NT2/D1 (cell line): Measurements from ENCODE around the gene CDNF.
A peak's percentile ranks its signal among the peaks of the same experiment; 100 is the strongest.

Source experiments
- DNase-seq: peaks from one replicate; pipeline ENCODE4 v3.0.0-alpha.2; 2011; ENCODE audit warnings: low read depth, low spot score
- H3K27me3 ChIP-seq: 2 replicates; pipeline ENCODE4 v1.6.0; 2011; ENCODE audit warnings: mild to moderate bottlenecking; ENCODE audit not compliant: insufficient read length, insufficient read depth
- H3K36me3 ChIP-seq: 2 replicates; pipeline ENCODE4 v1.6.1; 2011; ENCODE audit warnings: mild to moderate bottlenecking, low read length, mixed read lengths; ENCODE audit not compliant: insufficient read depth, insufficient read length
- H3K4me1 ChIP-seq: 2 replicates; pipeline ENCODE4 v1.5.1; 2011; ENCODE audit not compliant: insufficient read depth, insufficient read length
- H3K4me3 ChIP-seq: 2 replicates; pipeline ENCODE4 v1.5.1; 2011; ENCODE audit warnings: low read depth; ENCODE audit not compliant: insufficient read length
- H3K9ac ChIP-seq: 2 replicates; pipeline ENCODE4 v1.6.0; 2011; ENCODE audit warnings: low read depth; ENCODE audit not compliant: insufficient read length
- H3K9me3 ChIP-seq: 2 replicates; pipeline ENCODE4 v1.5.1; 2011; ENCODE audit warnings: mild to moderate bottlenecking, low read length; ENCODE audit not compliant: insufficient read depth
- SUZ12 ChIP-seq: IDR thresholded peaks from 2 replicates; pipeline ENCODE4 v1.6.1; 2011; ENCODE audit not compliant: insufficient read length, insufficient read depth; ENCODE audit errors: extremely low read depth
- YY1 ChIP-seq: IDR thresholded peaks from 2 replicates; pipeline ENCODE4 v1.6.1; 2011; ENCODE audit not compliant: insufficient read length, insufficient read depth
- ZNF274 ChIP-seq: IDR thresholded peaks from 2 replicates; pipeline ENCODE4 v1.6.1; 2011; ENCODE audit warnings: mild to moderate bottlenecking, low read depth, low read length

The CDNF gene

GRCh38 chr10:14837003-14837756 lies 657 bp downstream of the CDNF start:
- Histone ChIP-seq H3K36me3 (peaks cover 26% of the 10 kb centered on the region), H3K4me1 (no peaks in the 10 kb centered on the region), H3K4me3 (peak overlapping the region; percentile 98), H3K9me3 (no peaks in the 10 kb centered on the region), H3K27me3 (no peaks in the 10 kb centered on the region), H3K9ac (peak overlapping the region; percentile 77)
- DNase-seq = no peak
- no peak for TF ChIP-seq SUZ12
- no peak for TF ChIP-seq YY1
- no peak for TF ChIP-seq ZNF274

- Histone ChIP-seq H3K9me3 (no peaks in the 10 kb centered on the region), H3K4me3 (no peak overlapping the region), H3K27me3 (no peaks in the 10 kb centered on the region), H3K9ac (no peak overlapping the region), H3K36me3 (peaks cover 17% of the 10 kb centered on the region), H3K4me1 (no peaks in the 10 kb centered on the region)
- DNase-seq = no peak
- TF ChIP-seq ZNF274 (no peak), SUZ12 (no peak), YY1 (no peak)
These were observed 1.6 kb downstream of the CDNF start for GRCh38 chr10:14836208-14836607.

GRCh38 chr10:14833106-14833505 lies 4.7 kb downstream of the CDNF start:
- H3K4me1 ChIP-seq = no peaks in the 10 kb centered on the region
- no peak for DNase-seq
- H3K27me3 ChIP-seq = no peaks in the 10 kb centered on the region
- no peaks in the 10 kb centered on the region for H3K36me3 ChIP-seq
- TF ChIP-seq YY1 (no peak), SUZ12 (no peak), ZNF274 (no peak)
- no peak overlapping the region for H3K9ac ChIP-seq
- no peaks in the 10 kb centered on the region for H3K9me3 ChIP-seq
- no peak overlapping the region for H3K4me3 ChIP-seq

- H3K36me3 ChIP-seq = no peaks in the 10 kb centered on the region
- no peaks in the 10 kb centered on the region for H3K27me3 ChIP-seq
- H3K4me3 ChIP-seq = no peak overlapping the region
- TF ChIP-seq YY1 (no peak), SUZ12 (no peak), ZNF274 (no peak)
- no peak overlapping the region for H3K9ac ChIP-seq
- DNase-seq = no peak
- no peaks in the 10 kb centered on the region for H3K9me3 ChIP-seq
- no peaks in the 10 kb centered on the region for H3K4me1 ChIP-seq
These were observed 11.6 kb downstream of the CDNF start for GRCh38 chr10:14826076-14826829.

- no peak overlapping the region for H3K9ac ChIP-seq
- H3K4me3 ChIP-seq = no peak overlapping the region
- no peaks in the 10 kb centered on the region for H3K9me3 ChIP-seq
- H3K4me1 ChIP-seq = no peaks in the 10 kb centered on the region
- TF ChIP-seq SUZ12 (no peak), YY1 (no peak), ZNF274 (no peak)
- no peaks in the 10 kb centered on the region for H3K27me3 ChIP-seq
- DNase-seq = no peak
- no peaks in the 10 kb centered on the region for H3K36me3 ChIP-seq
These were observed 13.9 kb downstream of the CDNF start for GRCh38 chr10:14823966-14824365.

GRCh38 chr10:14822879-14823755 lies 14.7 kb downstream of the CDNF start:
- Histone ChIP-seq H3K9ac (no peak overlapping the region), H3K36me3 (no peaks in the 10 kb centered on the region), H3K9me3 (no peaks in the 10 kb centered on the region), H3K4me3 (no peak overlapping the region), H3K27me3 (no peaks in the 10 kb centered on the region), H3K4me1 (no peaks in the 10 kb centered on the region)
- no peak for DNase-seq
- no peak for TF ChIP-seq ZNF274
- no peak for TF ChIP-seq YY1
- TF ChIP-seq SUZ12 = no peak
